SK-N-DZ (cell line): ENCODE data around the gene CDH22.

Experiments
- DNase-seq: peaks from one replicate; pipeline ENCODE4 v3.0.0-alpha.2; 2015; ENCODE audit warnings: low spot score

Gene CDH22

GRCh38 chr20:46303176-46303956, 4.9 kb downstream of the CDH22 start:
- DNase-seq: no peak

GRCh38 chr20:46302106-46302505, 6.2 kb downstream of the CDH22 start:
- DNase-seq: no peak

- DNase-seq: no peak
Observed at GRCh38 chr20:46300281-46300680, 8.0 kb downstream of the CDH22 start.

DNA sequence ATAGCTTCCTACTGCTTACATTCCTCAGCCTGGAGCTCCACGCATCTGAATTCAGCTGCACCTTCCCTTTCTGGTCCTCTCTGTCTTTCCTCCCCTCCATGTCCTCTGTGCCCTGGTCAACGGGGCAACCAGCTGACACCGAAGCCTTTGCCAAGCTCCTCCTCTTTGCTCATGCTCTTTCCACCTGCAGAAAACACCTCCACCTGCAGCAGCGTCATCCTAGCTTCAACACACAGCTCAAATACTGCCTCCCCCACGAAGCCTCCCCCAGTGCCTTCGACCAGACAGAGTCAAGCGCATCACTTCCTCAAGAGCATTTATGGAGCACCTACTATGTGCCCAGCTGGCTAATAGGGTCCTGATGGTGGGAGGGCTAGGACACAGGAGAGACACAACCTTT, 9.2 kb downstream of the CDH22 start:
- no peak for DNase-seq

DNA sequence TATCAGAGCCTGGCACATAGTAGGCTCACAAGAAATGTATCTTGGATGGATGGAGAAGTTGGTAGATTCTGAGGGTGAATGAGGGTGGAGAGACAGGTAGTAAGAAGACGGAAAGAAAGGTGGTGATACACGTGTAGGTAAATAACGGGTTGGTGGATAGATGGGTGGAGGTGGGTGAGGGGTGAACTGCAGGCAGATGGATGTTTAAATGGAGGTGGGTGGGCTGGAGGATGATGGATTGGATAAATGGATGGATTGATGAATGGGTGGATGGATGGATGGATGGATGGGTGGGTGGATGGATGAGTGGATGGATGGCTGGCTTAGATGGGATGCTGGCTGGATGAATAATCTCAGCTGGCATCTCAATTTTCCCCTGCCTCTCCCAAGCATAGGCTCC, 9.9 kb downstream of the CDH22 start:
- DNase-seq: no peak

DNA sequence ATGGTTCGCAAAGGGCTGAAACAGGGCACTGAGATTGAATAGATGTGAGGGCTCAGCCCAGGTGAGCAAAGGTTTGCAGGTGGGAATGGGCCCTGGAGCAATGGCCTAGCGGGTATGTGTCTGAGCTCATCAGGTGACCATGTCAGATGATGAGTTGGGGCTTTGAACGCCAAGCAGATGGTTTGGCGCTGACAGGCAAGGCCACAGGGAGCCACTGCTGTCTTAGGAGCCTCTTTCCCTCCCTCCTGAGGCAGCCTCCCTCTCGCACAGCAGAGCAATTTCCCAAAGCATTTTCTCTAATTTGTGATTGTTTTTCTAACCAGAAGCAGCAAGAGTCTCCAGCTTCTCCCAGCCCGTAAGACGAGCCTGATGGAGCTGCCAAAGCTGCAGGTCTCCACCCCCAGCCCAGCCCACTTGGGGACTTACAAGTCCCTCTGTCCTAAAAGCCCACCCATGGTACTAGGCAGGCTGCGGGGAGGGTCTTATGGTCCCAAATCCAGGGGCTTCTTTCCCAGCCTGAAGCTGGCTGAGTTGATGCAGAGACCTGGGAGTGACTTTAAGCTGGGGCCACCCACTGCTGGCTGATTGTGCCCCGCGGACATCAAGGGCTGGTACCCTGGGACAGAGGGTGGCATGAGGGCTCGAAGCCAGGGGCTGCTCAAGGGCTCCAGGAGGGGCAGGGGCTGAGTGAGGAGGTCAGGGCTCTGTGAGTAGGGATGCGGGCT, 11.6 kb downstream of the CDH22 start:
- no peak for DNase-seq

DNA sequence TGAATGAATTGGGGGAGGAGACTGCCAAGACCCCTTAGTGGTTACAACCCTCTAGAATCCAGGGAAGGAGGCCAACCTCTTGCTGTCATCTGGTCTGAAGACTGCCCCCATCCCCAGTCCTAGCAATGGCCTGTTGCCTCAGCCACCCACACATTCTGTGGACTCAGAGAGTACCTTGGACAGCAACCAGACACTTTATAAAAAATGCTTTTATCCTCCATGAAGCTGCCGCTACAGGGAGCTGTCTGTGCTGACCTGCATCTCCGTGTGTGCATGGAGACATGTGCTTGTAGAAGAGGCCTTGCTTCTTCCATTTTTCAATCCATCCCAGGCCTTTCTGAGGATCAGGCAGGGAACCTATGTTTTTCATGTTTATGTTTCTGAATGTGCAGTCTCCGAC, 15.2 kb downstream of the CDH22 start:
- no peak for DNase-seq

- DNase-seq: no peak
Observed at GRCh38 chr20:46291401-46291800, 16.9 kb downstream of the CDH22 start.

- DNase-seq: no peak
Observed at GRCh38 chr20:46289432-46289831, 18.9 kb downstream of the CDH22 start.

DNA sequence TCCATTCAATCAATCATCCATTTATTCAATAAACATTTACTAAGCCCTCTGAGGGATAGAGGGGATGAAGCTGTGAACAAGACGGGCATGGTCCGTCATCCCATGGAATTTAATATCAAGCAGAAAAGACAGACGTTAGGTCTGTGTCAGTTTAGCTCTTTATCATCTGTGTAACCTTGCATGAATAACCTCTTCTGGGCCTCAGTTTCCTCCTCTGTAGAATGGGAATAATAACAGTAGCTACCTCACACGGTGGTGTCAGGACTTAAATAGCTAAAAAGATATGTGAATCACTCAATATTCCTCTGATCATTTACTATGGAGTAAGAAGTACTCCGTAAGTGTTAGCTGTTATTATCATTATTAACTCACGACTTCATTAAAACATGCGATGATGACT, 21.3 kb downstream of the CDH22 start:
- no peak for DNase-seq

DNA sequence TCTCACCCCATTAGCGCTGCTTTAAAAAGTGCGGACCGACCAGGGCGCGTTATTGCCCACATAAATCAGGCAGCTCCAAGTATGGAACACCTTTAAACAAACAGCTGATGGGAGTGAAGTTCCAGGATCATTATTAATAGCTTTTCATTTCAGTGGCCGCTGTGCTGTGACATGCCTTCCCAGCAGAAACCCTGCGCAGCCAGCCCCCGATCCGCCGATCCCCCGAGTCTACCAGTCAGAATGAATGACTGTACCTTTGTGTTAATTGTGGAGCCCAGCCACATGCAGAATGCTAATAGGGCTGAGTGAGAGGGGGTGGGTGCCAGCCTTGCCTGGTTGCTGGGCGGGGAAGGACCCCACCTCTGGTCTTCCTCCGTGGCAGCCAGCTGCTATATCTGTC, 21.9 kb downstream of the CDH22 start:
- DNase-seq: no peak

- DNase-seq: no peak
Observed at GRCh38 chr20:46285740-46286139, 22.6 kb downstream of the CDH22 start.

DNA sequence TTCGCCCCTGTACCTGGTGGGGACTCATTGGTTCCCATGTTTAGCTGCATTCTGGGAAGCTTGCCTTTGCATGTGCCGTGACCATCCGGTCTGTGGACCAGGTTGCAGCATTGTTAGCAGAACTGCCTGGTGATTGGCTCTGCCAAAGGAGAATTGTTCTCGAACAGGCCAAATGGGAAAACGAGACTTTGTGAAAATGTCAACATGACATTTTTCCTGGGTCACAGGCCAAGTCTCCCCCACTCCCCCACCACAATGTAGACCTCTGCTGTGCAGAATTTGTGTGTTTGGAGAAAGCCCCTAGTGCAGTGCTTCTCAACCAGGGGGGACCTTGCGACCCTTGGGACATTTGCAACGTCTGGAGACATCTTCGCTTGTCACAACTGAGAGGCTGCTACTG, 23.2 kb downstream of the CDH22 start:
- no peak for DNase-seq

DNA sequence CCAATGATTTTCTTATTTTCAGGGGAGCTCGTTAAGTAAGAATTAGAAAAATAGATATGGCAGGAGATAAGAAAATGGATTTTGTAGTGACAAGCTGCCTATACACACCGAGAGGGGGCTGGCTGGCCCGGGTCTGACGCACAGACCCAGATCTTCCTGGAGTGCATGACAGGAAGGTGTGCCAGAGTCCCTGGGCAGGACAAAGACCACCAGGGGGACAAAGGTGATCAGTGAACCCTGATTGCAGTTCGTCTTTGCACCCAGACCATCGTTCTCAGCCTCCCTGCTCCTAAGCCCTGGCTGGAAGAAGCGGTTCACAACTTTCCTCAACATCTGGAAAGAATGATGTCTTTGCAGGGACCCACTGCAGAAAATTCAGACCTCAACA, 24.3 kb downstream of the CDH22 start:
- no peak for DNase-seq

GRCh38 chr20:46283426-46284039, 24.8 kb downstream of the CDH22 start:
- no peak for DNase-seq

- DNase-seq: no peak
Observed at GRCh38 chr20:46282669-46283068, 25.6 kb downstream of the CDH22 start.

GRCh38 chr20:46279103-46279502, 29.2 kb downstream of the CDH22 start:
- DNase-seq: no peak

- DNase-seq: no peak
Observed at GRCh38 chr20:46277602-46278001, 30.7 kb downstream of the CDH22 start.

GRCh38 chr20:46276531-46276930, 31.8 kb downstream of the CDH22 start:
- no peak for DNase-seq

DNA sequence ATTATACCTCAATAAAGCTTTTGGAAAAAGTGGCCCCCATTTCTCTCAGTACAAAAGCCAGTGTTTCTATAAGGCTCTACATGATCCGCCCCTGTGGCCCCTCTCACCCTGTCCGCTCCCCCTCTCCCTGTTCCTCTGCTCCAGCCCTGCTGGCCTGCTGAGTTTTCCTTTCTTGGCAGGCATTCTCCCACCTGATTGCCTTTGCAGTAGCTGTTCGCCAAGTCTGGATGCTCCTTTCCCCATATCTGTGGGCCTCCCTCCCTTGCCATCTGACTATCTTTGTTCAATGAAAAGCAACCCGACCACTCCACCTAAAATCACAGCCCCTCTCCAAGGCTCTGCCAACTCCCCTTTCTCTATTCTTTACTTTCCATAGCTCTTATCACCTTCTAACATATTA, 33.2 kb downstream of the CDH22 start:
- no peak for DNase-seq

- no peak for DNase-seq
Observed at GRCh38 chr20:46273717-46274116, 34.6 kb downstream of the CDH22 start.

DNA sequence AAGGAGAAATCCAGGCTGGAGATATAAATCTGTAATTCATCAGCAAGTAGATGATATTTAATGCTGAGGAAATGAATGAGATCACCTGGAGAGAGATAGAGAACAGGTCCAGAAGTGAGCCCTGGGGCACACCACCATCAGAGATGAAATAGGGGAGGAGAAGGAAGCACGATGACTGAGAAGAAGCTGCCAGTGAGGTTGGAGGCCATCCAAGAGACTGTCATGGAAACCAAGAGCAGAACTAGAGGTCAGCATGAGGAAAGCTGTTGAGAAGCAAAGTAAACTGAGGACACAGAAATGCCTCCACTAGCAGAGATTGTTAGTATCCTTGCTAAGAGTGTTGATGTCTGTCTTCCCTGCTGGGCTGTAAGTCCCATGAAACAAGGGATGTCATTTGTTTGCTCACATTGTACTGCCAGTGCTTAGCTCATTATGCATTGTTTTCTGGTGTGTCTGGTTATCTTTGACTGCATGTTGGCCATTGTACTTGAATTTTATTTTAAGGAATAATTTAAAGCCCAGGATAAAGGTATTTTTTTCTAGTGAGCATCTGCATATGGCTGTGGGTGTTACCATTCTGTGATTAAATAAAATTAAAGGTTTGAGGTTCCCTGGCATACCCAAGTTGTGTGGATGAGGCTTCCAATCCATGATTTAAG, 35.8 kb downstream of the CDH22 start:
- no peak for DNase-seq
